ENCODE results near the gene WBP11. TPM values are rescaled to one million over a fixed set of nuclear protein-coding genes. Genes with fewer than 3 reads are reported as not detected.

The WBP11 gene
- total RNA-seq, 1 experiment from 2014 or later: 47.3 TPM

GRCh38 chr12:14811486-14811885 is 8.2 kb upstream of the WBP11 start:
- ChIA-PET CTCF (interaction anchor here (1.5 kb wide), 1 partner anchor 184 kb away, joined by 7 read pairs; no protein-coding TSS in a partner anchor), POLR2A (no interaction called here)
- H3K9me3 ChIP-seq (ENCODE audit: control insufficient read depth, insufficient read depth, low read depth, low read length): no peaks in the 10 kb centered on the region
- H3K36me3 ChIP-seq (ENCODE audit: control insufficient read depth, insufficient read depth, low read length): no peaks in the 10 kb centered on the region
- TF ChIP-seq, protein P1, sequence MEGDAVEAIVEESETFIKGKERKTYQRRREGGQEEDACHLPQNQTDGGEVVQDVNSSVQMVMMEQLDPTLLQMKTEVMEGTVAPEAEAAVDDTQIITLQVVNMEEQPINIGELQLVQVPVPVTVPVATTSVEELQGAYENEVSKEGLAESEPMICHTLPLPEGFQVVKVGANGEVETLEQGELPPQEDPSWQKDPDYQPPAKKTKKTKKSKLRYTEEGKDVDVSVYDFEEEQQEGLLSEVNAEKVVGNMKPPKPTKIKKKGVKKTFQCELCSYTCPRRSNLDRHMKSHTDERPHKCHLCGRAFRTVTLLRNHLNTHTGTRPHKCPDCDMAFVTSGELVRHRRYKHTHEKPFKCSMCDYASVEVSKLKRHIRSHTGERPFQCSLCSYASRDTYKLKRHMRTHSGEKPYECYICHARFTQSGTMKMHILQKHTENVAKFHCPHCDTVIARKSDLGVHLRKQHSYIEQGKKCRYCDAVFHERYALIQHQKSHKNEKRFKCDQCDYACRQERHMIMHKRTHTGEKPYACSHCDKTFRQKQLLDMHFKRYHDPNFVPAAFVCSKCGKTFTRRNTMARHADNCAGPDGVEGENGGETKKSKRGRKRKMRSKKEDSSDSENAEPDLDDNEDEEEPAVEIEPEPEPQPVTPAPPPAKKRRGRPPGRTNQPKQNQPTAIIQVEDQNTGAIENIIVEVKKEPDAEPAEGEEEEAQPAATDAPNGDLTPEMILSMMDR (IDR thresholded peaks at IDR 0.05): peak; percentile 38
- no peak for TF ChIP-seq REST (IDR thresholded peaks at IDR 0.05; ENCODE audit: insufficient read depth in 1 of 2, low read depth in 2 of 2, low read length in 1 of 2)
- in situ Hi-C loops (cut with HindIII; ENCODE audit: low pct_unique_long_range_greater_than_20kb, low sequenced_read_pairs) (no loop called here), intact Hi-C loops (cut with micrococcal nuclease; ENCODE audit: unreplicated experiment) (loop anchor here (2.0 kb wide), 1 partner anchor 183 kb away; no protein-coding TSS in a partner anchor)
- no TSS peak for BruUV-seq (replicated peaks)
- DNase-seq (ENCODE audit: low read depth, low spot score): no peak
- H3K4me1 ChIP-seq (ENCODE audit: control insufficient read depth, insufficient read depth, low read length): no peaks in the 10 kb centered on the region
- no peak overlapping the region for H3K27ac ChIP-seq (ENCODE audit: low read length)
- no peaks in the 10 kb centered on the region for H3K27me3 ChIP-seq (ENCODE audit: control insufficient read depth, insufficient read depth, low read length)
- ATAC-seq: no peak
- H3K4me3 ChIP-seq (ENCODE audit: low read depth in 2 of 2, low read length in 2 of 2): no peak overlapping the region

DNA sequence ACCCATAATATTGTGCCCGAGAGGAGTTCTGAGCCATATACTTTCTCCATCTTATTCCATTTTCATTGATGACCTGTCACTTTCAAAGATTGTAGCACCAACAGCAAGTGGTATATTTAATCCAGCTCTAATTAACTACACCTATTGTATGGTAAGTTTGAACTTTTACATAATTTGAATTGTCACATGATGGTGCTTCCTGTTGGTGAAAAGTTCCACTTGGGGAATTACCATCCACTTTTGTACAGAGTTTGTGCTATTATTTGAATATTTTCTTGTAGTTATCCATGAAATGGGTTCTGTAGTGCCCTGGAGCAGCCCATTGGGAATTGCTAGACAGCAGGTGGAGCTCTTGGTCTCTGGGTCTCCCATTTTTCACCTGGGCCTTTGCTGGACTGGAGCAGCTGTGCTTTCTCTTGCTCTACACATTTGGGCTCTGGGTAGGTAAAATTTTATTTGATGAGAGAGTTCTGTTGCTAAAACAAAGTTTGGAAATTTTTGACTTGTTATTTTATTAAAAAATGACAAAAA is 7.7 kb upstream of the WBP11 start:
- ChIA-PET CTCF (interaction anchor here (1.5 kb wide), 1 partner anchor 185 kb away, joined by 7 read pairs; no protein-coding TSS in a partner anchor), POLR2A (no interaction called here)
- Histone ChIP-seq H3K36me3 (ENCODE audit: control insufficient read depth, insufficient read depth, low read length) (no peaks in the 10 kb centered on the region), H3K27ac (ENCODE audit: low read length) (no peak overlapping the region), H3K4me1 (ENCODE audit: control insufficient read depth, insufficient read depth, low read length) (no peaks in the 10 kb centered on the region), H3K4me3 (ENCODE audit: low read depth in 2 of 2, low read length in 2 of 2) (no peak overlapping the region), H3K9me3 (ENCODE audit: control insufficient read depth, insufficient read depth, low read depth, low read length) (no peaks in the 10 kb centered on the region), H3K27me3 (ENCODE audit: control insufficient read depth, insufficient read depth, low read length) (no peaks in the 10 kb centered on the region)
- intact Hi-C loops (cut with micrococcal nuclease; ENCODE audit: unreplicated experiment): loop anchor here (2.0 kb wide), 1 partner anchor 184 kb away; no protein-coding TSS in a partner anchor
- no peak for DNase-seq (ENCODE audit: low read depth, low spot score)
- ATAC-seq: peak; percentile 76; the same call in 1 of the 2 replicates
- BruUV-seq (replicated peaks): no TSS peak
- in situ Hi-C loops (cut with HindIII; ENCODE audit: low pct_unique_long_range_greater_than_20kb, low sequenced_read_pairs): no loop called here
- TF ChIP-seq, protein P1 (IDR thresholded peaks at IDR 0.05): peak; percentile 74
- TF ChIP-seq TCF7L2 (IDR thresholded peaks at IDR 0.05; ENCODE audit: low read depth, low read length) (no peak), REST (IDR thresholded peaks at IDR 0.05; ENCODE audit: insufficient read depth in 1 of 2, low read depth in 2 of 2, low read length in 1 of 2) (no peak), POLR2AphosphoS5 (IDR thresholded peaks at IDR 0.05; ENCODE audit: low read depth, low read length) (no peak), SIN3A (IDR thresholded peaks at IDR 0.05; ENCODE audit: borderline replicate concordance, insufficient read depth, low read depth, low read length) (no peak)

Measured in Panc1 (cell line).